Tibial nerve (tissue), 4 donors: ENCODE measurements around the gene ITGAL. TPM values are rescaled to one million over a fixed set of nuclear protein-coding genes. Genes with fewer than 3 reads are reported as not detected.

Experiments
- DNase-seq, 2 donors: peaks; one replicate each; pipeline ENCODE4 v3.0.0-alpha.2; 2019; ENCODE audit warnings: low spot score in 2 of 2
- H3K27ac ChIP-seq, 4 donors: fragments of 200-600 bp; sonication (generic) in 3 of 4; one replicate each; pipeline ENCODE4 v1.5.1; 2017 to 2019; ENCODE audit warnings: mild to moderate bottlenecking in 1 of 4
- H3K27me3 ChIP-seq, 2 donors: fragments of 200-600 bp; sonication (generic) in 1 of 2; one replicate each; pipeline versions ENCODE4 v1.5.1 to v1.6.0; 2017 to 2019
- H3K36me3 ChIP-seq, 3 donors: fragments of 200-600 bp; sonication (generic); one replicate each; pipeline ENCODE4 v1.5.1; 2018 to 2019
- H3K4me1 ChIP-seq, 4 donors: fragments of 200-600 bp; sonication (generic) in 3 of 4; one replicate each; pipeline ENCODE4 v1.5.1; 2017 to 2019
- H3K4me3 ChIP-seq, 4 donors: fragments of 200-600 bp; sonication (generic) in 3 of 4; one replicate each; pipeline ENCODE4 v1.5.1; 2017 to 2019; ENCODE audit warnings: mild to moderate bottlenecking in 1 of 4, moderate library complexity in 1 of 4
- H3K9me3 ChIP-seq, 4 donors: fragments of 200-600 bp; sonication (generic) in 3 of 4; one replicate each; pipeline ENCODE4 v1.5.1; 2017 to 2019
- CTCF ChIP-seq, 5 experiments: fragments of 200-600 bp in 3 of 5; fragments of 450-650 bp in 2 of 5; sonication (generic) in 3 of 5; IDR thresholded peaks; one replicate each; pipeline ENCODE4 v1.5.1; 2016 to 2019; ENCODE audit warnings: antibody characterized with exemption in 5 of 5, mild to moderate bottlenecking in 3 of 5, moderate library complexity in 2 of 5
- EP300 ChIP-seq, 2 donors: sonication (generic); formaldehyde crosslinking; IDR thresholded peaks; one replicate each; pipeline ENCODE4 v1.6.1; 2017; ENCODE audit warnings: antibody characterized with exemption in 2 of 2, mild to moderate bottlenecking in 1 of 2
- POLR2A ChIP-seq, 2 donors: fragments of 450-650 bp; IDR thresholded peaks; one replicate each; pipeline ENCODE4 v1.6.1; 2017; ENCODE audit warnings: antibody characterized with exemption in 2 of 2, mild to moderate bottlenecking in 2 of 2, moderate library complexity in 2 of 2
- WGBS, 2 donors: methylation state at CpG; one replicate each; pipeline ENCODE4 v1.1.5; 2018; 5-methylcytosine and 5-hydroxymethylcytosine counted together
- total RNA-seq, 4 donors: library from RNA; depleted of rRNA; stranded (reverse); fragments of >200 nt; gene quantifications; one replicate each; pipeline ENCODE4 v1.1.0, GENCODE V29; 2016

ITGAL gene
- total RNA-seq, 4 donors from 2014 or later = 2.4 to 8.8 (median 2.9) TPM

- no peak for DNase-seq
- Histone ChIP-seq H3K4me1 (no peaks in the 10 kb centered on the region), H3K9me3 (no peaks in the 10 kb centered on the region), H3K27me3 (no peaks in the 10 kb centered on the region), H3K4me3 (no peak overlapping the region), H3K27ac (no peak overlapping the region), H3K36me3 (no peaks in the 10 kb centered on the region)
- 78 to 85% methylated on average over 7 of the region's 7 CpGs for WGBS, 2 donors
- TF ChIP-seq EP300 (IDR thresholded peaks at IDR 0.05) = no peak
- TF ChIP-seq POLR2A (IDR thresholded peaks at IDR 0.05) = no peak
- no peak for TF ChIP-seq CTCF (IDR thresholded peaks at IDR 0.05)
Measured at GRCh38 chr16:30485818-30486436, 13.4 kb downstream of the ITGAL start.

GRCh38 chr16:30488764-30489605, 16.4 kb downstream of the ITGAL start:
- DNase-seq = no peak
- no peak for TF ChIP-seq EP300 (IDR thresholded peaks at IDR 0.05)
- no peak for TF ChIP-seq POLR2A (IDR thresholded peaks at IDR 0.05)
- no peak for TF ChIP-seq CTCF (IDR thresholded peaks at IDR 0.05)
- H3K27ac ChIP-seq = no peak overlapping the region
- no peak overlapping the region for H3K4me3 ChIP-seq
- H3K36me3 ChIP-seq = no peaks in the 10 kb centered on the region
- WGBS, 2 donors = 54 to 62% methylated on average over 11 of the region's 11 CpGs
- no peaks in the 10 kb centered on the region for H3K4me1 ChIP-seq
- no peaks in the 10 kb centered on the region for H3K27me3 ChIP-seq
- H3K9me3 ChIP-seq = no peaks in the 10 kb centered on the region

GRCh38 chr16:30490210-30490609, 17.7 kb downstream of the ITGAL start:
- WGBS, 2 donors = 56% methylated on average over 6 of the region's 6 CpGs
- DNase-seq = no peak

GRCh38 chr16:30491229-30491628, 18.7 kb downstream of the ITGAL start:
- Histone ChIP-seq H3K9me3 (no peaks in the 10 kb centered on the region), H3K36me3 (no peaks in the 10 kb centered on the region), H3K4me3 (no peak overlapping the region), H3K27ac (no peak overlapping the region), H3K4me1 (no peaks in the 10 kb centered on the region), H3K27me3 (no peaks in the 10 kb centered on the region)
- WGBS, 2 donors = 82 to 95% methylated on average over 4 of the region's 4 CpGs
- TF ChIP-seq POLR2A (IDR thresholded peaks at IDR 0.05) (no peak), EP300 (IDR thresholded peaks at IDR 0.05) (no peak), CTCF (IDR thresholded peaks at IDR 0.05) (no peak)
- DNase-seq = no peak

More at GRCh38 chr16:30490210-30490609, 17.7 kb downstream of the ITGAL start:
- no peaks in the 10 kb centered on the region for H3K9me3 ChIP-seq
- H3K36me3 ChIP-seq = no peaks in the 10 kb centered on the region
- no peaks in the 10 kb centered on the region for H3K27me3 ChIP-seq
- H3K27ac ChIP-seq = no peak overlapping the region
- H3K4me3 ChIP-seq = no peak overlapping the region
- TF ChIP-seq POLR2A (IDR thresholded peaks at IDR 0.05) = no peak
- no peaks in the 10 kb centered on the region for H3K4me1 ChIP-seq

- Histone ChIP-seq H3K9me3 (no peaks in the 10 kb centered on the region), H3K4me1 (no peaks in the 10 kb centered on the region), H3K4me3 (no peak overlapping the region), H3K27me3 (no peaks in the 10 kb centered on the region), H3K36me3 (no peaks in the 10 kb centered on the region), H3K27ac (no peak overlapping the region)
- 36 to 37% methylated on average over 6 of the region's 6 CpGs for WGBS, 2 donors
- no peak for DNase-seq
- no peak for TF ChIP-seq EP300 (IDR thresholded peaks at IDR 0.05)
- no peak for TF ChIP-seq POLR2A (IDR thresholded peaks at IDR 0.05)
- TF ChIP-seq CTCF (IDR thresholded peaks at IDR 0.05) = no peak
Measured at GRCh38 chr16:30491744-30492308, 19.3 kb downstream of the ITGAL start.
